Measurements from ENCODE around the gene HHAT. TPM values are rescaled to one million over a fixed set of nuclear protein-coding genes. Genes with fewer than 3 reads are reported as not detected.

Gene HHAT
- total RNA-seq, 1 donor from 2014 or later, result 6.9 TPM

GRCh38 chr1:210646258-210646616 is 317.5 kb downstream of the HHAT start:
- no peak overlapping the region for H3K27ac Mint-ChIP-seq (ENCODE audit: unreplicated experiment)
- peaks cover 5% of the 10 kb centered on the region for H3K4me1 Mint-ChIP-seq
- H3K9me3 Mint-ChIP-seq, result no peaks in the 10 kb centered on the region
- TF ChIP-seq CTCF (conservative IDR thresholded peaks at IDR 0.05), result no peak
- H3K36me3 Mint-ChIP-seq (ENCODE audit: low read depth), result no peaks in the 10 kb centered on the region
- DNase-seq (ENCODE audit: low read depth, low spot score), result no peak
- H3K27me3 Mint-ChIP-seq (ENCODE audit: low read depth), result no peaks in the 10 kb centered on the region
- H3K4me3 Mint-ChIP-seq, result no peak overlapping the region

GRCh38 chr1:210647406-210648333 is 319.0 kb downstream of the HHAT start:
- Mint-ChIP-seq H3K4me3 (no peak overlapping the region), H3K27me3 (ENCODE audit: low read depth) (no peaks in the 10 kb centered on the region), H3K36me3 (ENCODE audit: low read depth) (no peaks in the 10 kb centered on the region), H3K9me3 (no peaks in the 10 kb centered on the region), H3K4me1 (peaks cover 5% of the 10 kb centered on the region), H3K27ac (ENCODE audit: unreplicated experiment) (no peak overlapping the region)
- DNase-seq (ENCODE audit: low read depth, low spot score), result no peak
- no peak for TF ChIP-seq CTCF (conservative IDR thresholded peaks at IDR 0.05)

GRCh38 chr1:210648588-210649269 is 320.0 kb downstream of the HHAT start:
- Mint-ChIP-seq H3K27me3 (ENCODE audit: low read depth) (no peaks in the 10 kb centered on the region), H3K36me3 (ENCODE audit: low read depth) (peaks cover 1% of the 10 kb centered on the region), H3K4me1 (peaks cover 5% of the 10 kb centered on the region), H3K9me3 (peaks cover 2% of the 10 kb centered on the region), H3K27ac (ENCODE audit: unreplicated experiment) (no peak overlapping the region), H3K4me3 (no peak overlapping the region)
- DNase-seq (ENCODE audit: low read depth, low spot score), result no peak
- TF ChIP-seq CTCF (conservative IDR thresholded peaks at IDR 0.05), result no peak

GRCh38 chr1:210650403-210650802 is 321.7 kb downstream of the HHAT start:
- DNase-seq (ENCODE audit: low read depth, low spot score), result no peak
- Mint-ChIP-seq H3K9me3 (peaks cover 4% of the 10 kb centered on the region), H3K27me3 (ENCODE audit: low read depth) (no peaks in the 10 kb centered on the region), H3K27ac (ENCODE audit: unreplicated experiment) (no peak overlapping the region), H3K4me1 (peaks cover 5% of the 10 kb centered on the region), H3K36me3 (ENCODE audit: low read depth) (peaks cover 4% of the 10 kb centered on the region), H3K4me3 (no peak overlapping the region)
- TF ChIP-seq CTCF (conservative IDR thresholded peaks at IDR 0.05), result no peak

GRCh38 chr1:210652329-210652954 is 323.7 kb downstream of the HHAT start:
- H3K27ac Mint-ChIP-seq (ENCODE audit: unreplicated experiment), result no peak overlapping the region
- H3K9me3 Mint-ChIP-seq, result peaks cover 10% of the 10 kb centered on the region
- H3K27me3 Mint-ChIP-seq (ENCODE audit: low read depth), result no peaks in the 10 kb centered on the region
- DNase-seq (ENCODE audit: low read depth, low spot score), result no peak
- no peak for TF ChIP-seq CTCF (conservative IDR thresholded peaks at IDR 0.05)
- no peaks in the 10 kb centered on the region for H3K4me1 Mint-ChIP-seq
- H3K4me3 Mint-ChIP-seq, result no peak overlapping the region
- peaks cover 4% of the 10 kb centered on the region for H3K36me3 Mint-ChIP-seq (ENCODE audit: low read depth)

All from neural crest cell (in vitro differentiated cells).